IMR-90 (cell line): ENCODE results near the gene CHI3L1. TPM values are rescaled to one million over a fixed set of nuclear protein-coding genes. Genes with fewer than 3 reads are reported as not detected.

Experiments
- ATAC-seq: fragments of 200-7000 bp; cut with Tn5 transposase; 2 replicates; pipeline ENCODE4 v1.9.1; 2020; ENCODE audit warnings: low read depth, mild to moderate bottlenecking, moderate library complexity
- BruUV-seq: library from RNA; stranded (reverse); fragments of 400-500 nt; replicated peaks from 2 replicates; lab custom pipeline; 2021; lab: Mats Ljungman, UMichigan
- CTCF ChIA-PET: fragments of 300-600 bp; formaldehyde crosslinking; extraction: SDS; loops from one replicate; lab custom pipeline; 2021; ENCODE audit warnings: antibody characterized with exemption; lab: Yijun Ruan, JAX
- POLR2A ChIA-PET: fragments of 300-600 bp; sonication (Branson Sonifier 250); formaldehyde crosslinking; loops from one replicate; lab custom pipeline; 2022; ENCODE audit warnings: antibody characterized with exemption; ENCODE audit not compliant: unreplicated experiment; lab: Charles Lee
- DNase-seq: peaks from one replicate; pipeline ENCODE4 v3.0.0; 2013
- H2AFZ ChIP-seq: replicated peaks from 2 replicates; pipeline ENCODE3; 2013; ENCODE audit warnings: low read length, mild to moderate bottlenecking; ENCODE audit not compliant: poor library complexity
- H2AK5ac ChIP-seq: 2 replicates; pipeline ENCODE4 v1.6.1; 2013; ENCODE audit warnings: low read depth, low read length, inconsistent platforms
- H2AK9ac ChIP-seq: replicated peaks from 2 replicates; pipeline ENCODE3; 2013; ENCODE audit warnings: mild to moderate bottlenecking, low read depth, low read length, moderate library complexity; ENCODE audit not compliant: poor library complexity
- H2BK120ac ChIP-seq: 2 replicates; pipeline ENCODE4 v1.6.1; 2013; ENCODE audit warnings: low read depth, low read length, inconsistent platforms
- H2BK15ac ChIP-seq: 3 replicates; pipeline ENCODE4 v1.6.1; 2013; ENCODE audit warnings: low read depth, low read length, inconsistent platforms
- H2BK20ac ChIP-seq: 2 replicates; pipeline ENCODE4 v1.6.1; 2013; ENCODE audit warnings: low read depth, mild to moderate bottlenecking, inconsistent platforms, low read length, moderate library complexity
- H2BK5ac ChIP-seq: 2 replicates; pipeline ENCODE4 v1.6.1; 2013; ENCODE audit warnings: mild to moderate bottlenecking, low read depth, low read length, inconsistent platforms; ENCODE audit not compliant: poor library complexity, severe bottlenecking
- H3K14ac ChIP-seq: replicated peaks from 2 replicates; pipeline ENCODE4 v1.6.1; 2013; ENCODE audit warnings: low read depth, low read length, inconsistent platforms
- H3K18ac ChIP-seq: 2 replicates; pipeline ENCODE4 v1.6.1; 2013; ENCODE audit warnings: low read depth, low read length, control low read depth
- H3K23ac ChIP-seq: 2 replicates; pipeline ENCODE4 v1.6.1; 2013; ENCODE audit warnings: low read depth, low read length, inconsistent platforms
- H3K27ac ChIP-seq: 2 replicates; pipeline ENCODE4 v1.5.1; 2013; ENCODE audit warnings: mild to moderate bottlenecking, control low read depth, low read length; ENCODE audit not compliant: insufficient read depth
- H3K27me3 ChIP-seq: 2 replicates; pipeline ENCODE4 v1.6.1; 2013; ENCODE audit warnings: low read length; ENCODE audit not compliant: control insufficient read depth, insufficient read depth
- H3K36me3 ChIP-seq: 2 replicates; pipeline ENCODE4 v1.6.1; 2013; ENCODE audit warnings: low read length, mixed read lengths; ENCODE audit not compliant: control insufficient read depth, insufficient read depth
- H3K4ac ChIP-seq: 2 replicates; pipeline ENCODE4 v1.6.1; 2013; ENCODE audit warnings: low read depth, low read length, inconsistent platforms
- H3K4me1 ChIP-seq: 2 replicates; pipeline ENCODE4 v1.6.1; 2013; ENCODE audit warnings: low read length, mixed read lengths; ENCODE audit not compliant: control insufficient read depth, insufficient read depth
- H3K4me2 ChIP-seq: 2 replicates; pipeline ENCODE4 v1.6.1; 2013; ENCODE audit warnings: low read depth, mild to moderate bottlenecking, control low read depth, low read length, moderate library complexity
- H3K4me3 ChIP-seq: 2 replicates; pipeline ENCODE4 v1.5.1; 2013; ENCODE audit warnings: low read depth, mild to moderate bottlenecking, control low read depth, low read length, moderate library complexity; ENCODE audit not compliant: insufficient read depth
- H3K56ac ChIP-seq: 2 replicates; pipeline ENCODE4 v1.6.1; 2013; ENCODE audit warnings: low read length, inconsistent platforms; ENCODE audit not compliant: insufficient read depth; ENCODE audit errors: extremely low read depth
- H3K79me1 ChIP-seq, 2 experiments: 2 replicates each; pipeline ENCODE4 v1.6.1; 2013; ENCODE audit warnings: low read length in 2 of 2, inconsistent platforms in 1 of 2, low read depth in 1 of 2
- H3K9ac ChIP-seq: 2 replicates; pipeline ENCODE4 v1.6.1; 2013; ENCODE audit warnings: low read depth, low read length, control low read depth
- H3K9me1 ChIP-seq: 2 replicates; pipeline ENCODE4 v1.6.1; 2013; ENCODE audit warnings: low read length, inconsistent platforms; ENCODE audit not compliant: insufficient read depth
- H3K9me3 ChIP-seq: 2 replicates; pipeline ENCODE4 v1.6.1; 2013; ENCODE audit warnings: low read length; ENCODE audit not compliant: control insufficient read depth, insufficient read depth
- H4K20me1 ChIP-seq: 2 replicates; pipeline ENCODE4 v1.6.1; 2013; ENCODE audit warnings: low read length, inconsistent platforms; ENCODE audit not compliant: insufficient read depth
- H4K5ac ChIP-seq: 2 replicates; pipeline ENCODE4 v1.6.1; 2013; ENCODE audit warnings: mild to moderate bottlenecking, low read depth, low read length, control low read depth
- H4K8ac ChIP-seq, 2 experiments: 2 replicates each; pipeline ENCODE4 v1.6.1; 2013; ENCODE audit warnings: low read depth in 2 of 2, low read length in 2 of 2, control low read depth in 1 of 2, inconsistent platforms in 1 of 2
- H4K91ac ChIP-seq: 2 replicates; pipeline ENCODE4 v1.6.1; 2013; ENCODE audit warnings: low read depth, low read length, inconsistent platforms; ENCODE audit not compliant: insufficient read depth
- BHLHE40 ChIP-seq: fragments of 150-350 bp; IDR thresholded peaks from 2 replicates; pipeline ENCODE4 v1.6.1; 2016; ENCODE audit warnings: mild to moderate bottlenecking, low read depth, low read length
- CHD1 ChIP-seq: IDR thresholded peaks from 2 replicates; pipeline ENCODE4 v1.6.1; 2012; ENCODE audit warnings: low read depth, low read length, improper control_type of control experiment
- CTCF ChIP-seq: conservative IDR thresholded peaks from 2 replicates; pipeline ENCODE4 v1.5.1; 2012; ENCODE audit warnings: mild to moderate bottlenecking, low read depth, low read length, improper control_type of control experiment
- ELK1 ChIP-seq: fragments of 150-350 bp; IDR thresholded peaks from 2 replicates; pipeline ENCODE4 v1.6.1; 2016; ENCODE audit warnings: low read depth, mild to moderate bottlenecking, low read length, moderate library complexity, borderline replicate concordance
- MAFK ChIP-seq: IDR thresholded peaks from 2 replicates; pipeline ENCODE4 v1.6.1; 2012; ENCODE audit warnings: low read depth, low read length, improper control_type of control experiment
- MAZ ChIP-seq: IDR thresholded peaks from 2 replicates; pipeline ENCODE4 v1.6.1; 2012; ENCODE audit warnings: low read depth, mild to moderate bottlenecking, low read length, improper control_type of control experiment, moderate library complexity, borderline replicate concordance
- MXI1 ChIP-seq: IDR thresholded peaks from 2 replicates; pipeline ENCODE4 v1.6.1; 2012; ENCODE audit warnings: low read depth, mild to moderate bottlenecking, low read length, moderate library complexity, borderline replicate concordance
- POLR2A ChIP-seq: IDR thresholded peaks from 2 replicates; pipeline ENCODE4 v1.6.1; 2012; ENCODE audit warnings: mild to moderate bottlenecking, low read depth, low read length
- RAD21 ChIP-seq: IDR thresholded peaks from 2 replicates; pipeline ENCODE4 v1.6.1; 2012; ENCODE audit warnings: low read length, improper control_type of control experiment
- RCOR1 ChIP-seq: IDR thresholded peaks from 2 replicates; pipeline ENCODE4 v1.6.1; 2012; ENCODE audit warnings: mild to moderate bottlenecking, low read length, improper control_type of control experiment; ENCODE audit not compliant: insufficient replicate concordance
- RFX5 ChIP-seq: IDR thresholded peaks from 2 replicates; pipeline ENCODE4 v1.8.0; 2012; ENCODE audit warnings: low read depth, mild to moderate bottlenecking, low read length, moderate library complexity
- USF2 ChIP-seq: fragments of 150-350 bp; IDR thresholded peaks from 2 replicates; pipeline ENCODE4 v1.6.1; 2017; ENCODE audit warnings: mild to moderate bottlenecking, antibody characterized with exemption, low read length, low read depth
- dilution Hi-C: fragments of 300-500 bp; cut with HindIII; formaldehyde crosslinking; loops from one replicate; pipeline ENCODE4 v1.14.3; 2018; ENCODE audit warnings: low sequenced_read_pairs; ENCODE audit not compliant: unreplicated experiment
- in situ Hi-C: fragments of 300-500 bp; cut with MboI; formaldehyde crosslinking; loops from 3 replicates; pipeline ENCODE4 v1.14.3; 2019; ENCODE audit warnings: low sequenced_read_pairs, inconsistent platforms, mixed read lengths
- intact Hi-C: fragments of 100-400 bp; cut with micrococcal nuclease; formaldehyde crosslinking; loops from 2 replicates; pipeline ENCODE4 v1.10.0; 2022
- polyA plus RNA-seq, 3 experiments: library from polyadenylated mRNA; depleted of rRNA; stranded (reverse); fragments of >200 nt; gene quantifications; 2 replicates each; pipeline ENCODE4 v1.2.3, GENCODE V29; 2012; ENCODE audit warnings: low replicate concordance in 1 of 3
- total RNA-seq: library from RNA; depleted of rRNA; stranded (reverse); fragments of >200 nt; gene quantifications from 2 replicates; pipeline ENCODE4 v1.2.3, GENCODE V29; 2012

CHI3L1 gene
- total and polyA plus RNA-seq, 2 of the 4 experiments (the other 2 are of a cell fraction) = 0.17 TPM; not detected in 1

- H3K9me3 ChIP-seq = no peaks in the 10 kb centered on the region
- no peak overlapping the region for H3K18ac ChIP-seq
- H3K14ac ChIP-seq = no peak overlapping the region
- no peaks in the 10 kb centered on the region for H3K9me1 ChIP-seq
- H3K4ac ChIP-seq = no peak overlapping the region
- H3K4me3 ChIP-seq = no peak overlapping the region
- CTCF ChIA-PET = interaction anchor here (0.8 to 3.4 kb wide), 2 partner anchors 93 to 171 kb away, joined by 4 to 14 read pairs; no protein-coding TSS in a partner anchor
- no peak overlapping the region for H3K27ac ChIP-seq
- H3K4me2 ChIP-seq = no peak overlapping the region
- H3K4me1 ChIP-seq = no peaks in the 10 kb centered on the region
- DNase-seq (no peak), ATAC-seq (no peak)
- H3K79me1 ChIP-seq = no peaks in the 10 kb centered on the region
- dilution Hi-C loops = no loop called here
- in situ Hi-C loops = loop anchor here (5.0 kb wide), 1 partner anchor 94 kb away; no protein-coding TSS in a partner anchor
- H2AFZ ChIP-seq = no peak overlapping the region
- no peak overlapping the region for H2BK20ac ChIP-seq
- no peaks in the 10 kb centered on the region for H3K36me3 ChIP-seq
- no TSS peak for BruUV-seq
- no peak overlapping the region for H2BK15ac ChIP-seq
- POLR2A ChIA-PET = no interaction called here
- TF ChIP-seq ELK1 (no peak), RAD21 (no peak), RCOR1 (no peak), RFX5 (no peak), MAFK (no peak), USF2 (no peak), MAZ (no peak), POLR2A (no peak), MXI1 (no peak), CHD1 (no peak), BHLHE40 (no peak), CTCF (no peak)
- H4K5ac ChIP-seq = no peak overlapping the region
- intact Hi-C loops = no loop called here
- H3K56ac ChIP-seq = no peak overlapping the region
- peaks cover 14% of the 10 kb centered on the region for H3K27me3 ChIP-seq
- H2BK120ac ChIP-seq = no peak overlapping the region
- no peak overlapping the region for H3K9ac ChIP-seq
- no peak overlapping the region for H3K23ac ChIP-seq
- no peak overlapping the region for H2AK5ac ChIP-seq
- H2BK5ac ChIP-seq = no peak overlapping the region
- no peaks in the 10 kb centered on the region for H4K20me1 ChIP-seq
- no peak overlapping the region for H4K91ac ChIP-seq
- no peak overlapping the region for H2AK9ac ChIP-seq
- no peak overlapping the region for H4K8ac ChIP-seq
These were observed 24.5 kb upstream of the CHI3L1 start for GRCh38 chr1:203210988-203211387.
